T-helper 1 cell treated with Interleukin-12 subunit alpha and Interleukin-12 subunit beta and Interleukin-4 antibody, amounts not matched to agents 30 μg/mL and 1 μg/mL, for 36 hours (primary cell): ENCODE data around the gene CAP1.
"Not testable (repeated sequence)": the region's sequence is repeated elsewhere in the genome, so short reads cannot be mapped to it uniquely, and the experiment has no call there.

Source experiments
- H3K27ac Mint-ChIP-seq: one replicate; pipeline ENCODE4 v1.8.0; 2021; ENCODE audit warnings: mild to moderate bottlenecking, mixed read lengths
- H3K27me3 Mint-ChIP-seq: one replicate; pipeline ENCODE4 v1.8.0; 2021; ENCODE audit warnings: low read depth, mixed read lengths
- H3K36me3 Mint-ChIP-seq: one replicate; pipeline ENCODE4 v1.8.0; 2021; ENCODE audit warnings: low read depth, mixed read lengths
- H3K4me1 Mint-ChIP-seq: one replicate; pipeline ENCODE4 v1.8.0; 2021; ENCODE audit warnings: low read depth, mixed read lengths
- H3K4me3 Mint-ChIP-seq: one replicate; pipeline ENCODE4 v1.8.0; 2021; ENCODE audit warnings: mild to moderate bottlenecking, moderate library complexity, mixed read lengths
- H3K9me3 Mint-ChIP-seq: one replicate; pipeline ENCODE4 v1.8.0; 2021; ENCODE audit warnings: mixed read lengths

CAP1 gene

DNA sequence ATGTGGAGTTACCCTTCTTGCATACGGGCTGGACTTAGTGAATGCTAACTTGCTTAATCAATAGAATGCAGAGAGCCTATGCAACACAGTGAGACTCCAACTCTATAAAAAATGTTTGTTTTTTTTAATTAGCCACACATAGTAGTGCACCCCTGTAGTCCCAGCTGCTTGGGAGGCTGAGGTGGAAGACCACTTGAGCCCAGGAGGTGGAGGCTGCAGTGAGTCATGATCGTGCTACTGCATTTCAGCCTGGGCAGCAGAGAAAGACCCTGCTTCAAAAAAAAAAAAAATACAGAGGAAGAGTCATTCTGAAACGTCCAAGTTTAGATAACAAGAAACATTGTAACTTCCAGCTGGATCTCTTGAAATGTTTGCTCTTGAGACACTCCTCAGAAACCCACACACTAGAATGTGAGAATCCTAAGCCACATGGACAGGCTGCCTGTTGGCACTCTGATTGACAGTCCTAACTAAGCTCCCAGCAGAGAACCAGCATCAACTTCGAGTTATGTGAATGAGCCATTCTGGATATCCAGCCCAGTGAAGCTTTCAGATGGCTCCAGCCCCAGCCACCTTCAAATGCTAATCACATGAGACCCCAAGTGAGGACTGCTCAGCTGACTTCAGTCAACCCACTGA, 20.0 kb upstream of the CAP1 start:
- Mint-ChIP-seq H3K27ac (no peak overlapping the region), H3K27me3 (peaks cover 22% of the 10 kb centered on the region), H3K4me3 (no peak overlapping the region), H3K9me3 (no peaks in the 10 kb centered on the region), H3K4me1 (peaks cover 4% of the 10 kb centered on the region), H3K36me3 (no peaks in the 10 kb centered on the region)

DNA sequence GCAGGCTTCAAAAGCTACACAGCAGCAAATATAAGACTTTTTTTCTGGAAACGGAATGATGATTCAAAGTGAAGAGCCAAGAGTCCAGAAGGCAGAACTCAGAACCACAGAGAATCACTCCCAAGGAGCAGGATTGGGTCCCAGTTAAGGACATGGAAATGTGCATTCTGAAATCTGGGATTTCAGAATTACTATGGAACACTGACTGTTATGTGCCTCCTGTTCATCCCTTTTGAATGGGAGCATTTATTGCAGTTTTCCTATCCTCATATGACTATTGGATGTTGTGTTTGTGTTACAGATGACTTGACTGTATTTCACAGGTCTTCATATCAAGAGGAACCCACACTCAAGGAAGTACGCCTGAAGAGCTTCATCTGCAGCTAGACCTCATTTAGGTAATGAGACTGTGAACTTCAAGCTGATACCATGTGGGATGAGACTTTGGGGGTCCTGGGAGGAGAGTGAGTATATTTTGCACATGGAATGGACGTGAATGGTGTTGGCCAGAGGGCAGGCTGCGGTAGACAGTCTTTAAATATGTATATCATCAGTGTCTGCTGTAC, 17.1 kb upstream of the CAP1 start:
- Mint-ChIP-seq H3K4me1 (peaks cover 4% of the 10 kb centered on the region), H3K27me3 (peaks cover 13% of the 10 kb centered on the region), H3K4me3 (no peak overlapping the region), H3K27ac (no peak overlapping the region), H3K9me3 (no peaks in the 10 kb centered on the region), H3K36me3 (no peaks in the 10 kb centered on the region)

DNA sequence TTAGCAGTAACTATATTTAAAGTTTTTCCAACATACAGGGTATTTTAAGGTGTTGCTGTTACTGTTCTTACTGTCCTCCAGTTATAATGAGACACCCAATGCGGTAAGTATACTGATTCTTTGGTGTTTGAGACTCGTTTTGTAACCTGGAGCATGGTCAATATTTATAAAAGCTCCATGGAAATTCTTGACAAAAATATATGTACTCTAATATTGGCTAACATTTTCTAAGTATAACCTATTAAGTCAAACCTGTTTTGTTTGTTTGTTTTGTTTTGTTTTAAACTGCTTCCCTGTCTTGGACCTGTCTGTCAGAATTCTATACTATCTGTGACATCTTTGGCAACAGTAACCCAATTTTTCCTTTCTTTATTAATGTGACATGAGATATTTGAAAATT, 15.9 kb upstream of the CAP1 start:
- Mint-ChIP-seq H3K4me3 (no peak overlapping the region), H3K4me1 (peaks cover 2% of the 10 kb centered on the region), H3K9me3 (no peaks in the 10 kb centered on the region), H3K27me3 (peaks cover 16% of the 10 kb centered on the region), H3K27ac (no peak overlapping the region), H3K36me3 (no peaks in the 10 kb centered on the region)

DNA sequence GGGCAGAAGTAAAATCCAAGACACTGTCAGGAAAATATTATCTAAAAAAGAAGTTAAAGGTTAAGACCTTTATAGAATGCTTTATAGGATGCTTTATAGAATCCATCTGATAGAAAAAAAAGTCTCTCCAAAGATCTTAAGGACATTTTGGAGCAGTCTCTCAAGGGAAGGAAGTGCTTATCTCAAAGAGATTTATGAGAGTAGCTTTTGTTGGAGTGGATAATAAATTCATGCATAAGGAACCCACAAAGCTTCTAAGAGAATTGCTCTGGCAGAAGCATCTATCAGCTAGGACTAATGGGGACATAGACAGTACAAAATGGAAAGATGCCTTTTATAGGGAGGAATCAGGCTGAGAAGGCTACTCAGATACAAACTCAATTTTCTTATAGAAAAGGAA, 12.9 kb upstream of the CAP1 start:
- peaks cover 9% of the 10 kb centered on the region for H3K4me1 Mint-ChIP-seq
- H3K27me3 Mint-ChIP-seq = peaks cover 25% of the 10 kb centered on the region
- no peaks in the 10 kb centered on the region for H3K9me3 Mint-ChIP-seq
- no peak overlapping the region for H3K27ac Mint-ChIP-seq
- H3K4me3 Mint-ChIP-seq = no peak overlapping the region
- H3K36me3 Mint-ChIP-seq = no peaks in the 10 kb centered on the region

DNA sequence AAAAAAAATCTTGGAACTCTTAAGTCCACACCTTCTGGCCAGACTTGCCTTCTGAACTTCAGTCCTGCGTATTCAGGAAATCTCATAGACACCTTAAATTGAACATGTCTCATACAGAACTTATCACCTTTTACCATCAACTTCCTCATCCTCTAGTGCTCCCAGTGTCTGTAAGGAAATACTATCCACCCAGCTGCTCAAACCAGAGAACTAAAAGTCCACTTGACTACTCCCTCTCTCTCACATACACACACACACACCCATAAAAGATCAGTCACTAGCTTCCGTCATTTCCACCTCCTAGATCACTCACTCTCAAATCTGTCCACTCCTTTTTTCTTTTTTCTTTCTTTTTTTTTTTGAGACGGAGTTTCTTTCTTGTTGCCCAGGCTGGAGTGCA, 10.9 kb upstream of the CAP1 start:
- H3K4me1 Mint-ChIP-seq = peaks cover 16% of the 10 kb centered on the region
- no peaks in the 10 kb centered on the region for H3K9me3 Mint-ChIP-seq
- no peak overlapping the region for H3K27ac Mint-ChIP-seq
- H3K36me3 Mint-ChIP-seq = no peaks in the 10 kb centered on the region
- no peak overlapping the region for H3K4me3 Mint-ChIP-seq
- H3K27me3 Mint-ChIP-seq = peaks cover 25% of the 10 kb centered on the region

DNA sequence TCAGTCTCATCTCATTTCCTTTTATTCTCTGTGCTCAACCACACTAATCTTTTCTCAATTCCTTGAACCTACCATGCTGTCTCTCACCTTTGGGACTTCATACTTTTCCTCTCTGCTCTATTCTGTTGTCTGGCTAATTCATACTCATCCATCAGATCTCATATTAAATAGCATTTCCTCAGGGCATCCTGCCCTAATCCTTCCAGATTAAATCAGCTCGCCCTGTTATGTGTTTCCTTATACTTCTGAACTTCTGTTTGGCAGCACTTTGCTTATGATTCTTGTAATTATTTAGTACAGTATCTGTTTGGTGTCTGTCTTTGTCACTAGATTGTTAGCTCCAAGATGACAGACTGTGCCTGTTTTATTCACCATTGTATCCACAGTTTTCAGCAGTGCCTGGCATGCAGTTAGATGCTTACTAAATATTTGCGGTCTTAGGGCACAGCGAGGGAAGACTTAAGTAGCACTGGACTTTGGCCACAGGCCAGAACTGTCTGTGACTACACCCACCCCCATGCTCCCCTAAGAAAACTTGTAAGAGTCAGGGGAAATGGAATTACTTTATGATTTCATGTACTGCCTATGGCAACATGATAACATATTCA, 9.9 kb upstream of the CAP1 start:
- Mint-ChIP-seq H3K9me3 (no peaks in the 10 kb centered on the region), H3K27me3 (peaks cover 25% of the 10 kb centered on the region), H3K4me1 (peaks cover 23% of the 10 kb centered on the region), H3K36me3 (no peaks in the 10 kb centered on the region), H3K27ac (no peak overlapping the region), H3K4me3 (no peak overlapping the region)

DNA sequence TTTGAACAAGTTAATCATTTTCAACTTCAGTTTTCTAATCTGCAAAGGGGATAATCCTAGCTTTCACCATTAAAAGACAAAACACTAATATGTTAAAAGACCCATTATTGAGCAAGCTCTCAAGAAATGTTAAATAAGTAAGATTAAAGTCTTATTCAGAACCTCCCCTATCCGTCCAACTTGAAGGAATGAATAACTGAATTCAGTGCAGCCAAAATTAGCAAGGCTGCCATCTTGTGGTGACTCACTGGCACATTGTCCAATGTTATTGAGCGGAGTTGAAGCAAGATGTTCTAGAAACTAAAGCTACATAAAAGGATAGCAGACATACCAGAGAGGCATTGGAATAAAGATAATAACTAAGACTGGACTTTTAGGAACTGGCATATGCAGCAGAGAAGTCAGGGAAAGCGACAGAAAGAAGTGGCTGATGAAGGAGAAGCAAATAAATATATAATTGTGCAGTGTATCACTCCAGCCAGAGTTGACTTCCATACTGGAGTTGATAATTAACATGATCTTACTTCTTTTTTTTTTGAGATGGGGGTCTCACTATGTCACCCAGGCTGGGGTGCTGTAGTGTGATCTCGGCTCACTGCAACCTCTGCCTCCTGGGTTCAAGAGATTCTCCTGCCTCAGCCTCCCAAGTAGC, 8.2 kb upstream of the CAP1 start:
- H3K27ac Mint-ChIP-seq = no peak overlapping the region
- no peaks in the 10 kb centered on the region for H3K9me3 Mint-ChIP-seq
- peaks cover 29% of the 10 kb centered on the region for H3K4me1 Mint-ChIP-seq
- peaks cover 25% of the 10 kb centered on the region for H3K27me3 Mint-ChIP-seq
- H3K36me3 Mint-ChIP-seq = no peaks in the 10 kb centered on the region
- no peak overlapping the region for H3K4me3 Mint-ChIP-seq

DNA sequence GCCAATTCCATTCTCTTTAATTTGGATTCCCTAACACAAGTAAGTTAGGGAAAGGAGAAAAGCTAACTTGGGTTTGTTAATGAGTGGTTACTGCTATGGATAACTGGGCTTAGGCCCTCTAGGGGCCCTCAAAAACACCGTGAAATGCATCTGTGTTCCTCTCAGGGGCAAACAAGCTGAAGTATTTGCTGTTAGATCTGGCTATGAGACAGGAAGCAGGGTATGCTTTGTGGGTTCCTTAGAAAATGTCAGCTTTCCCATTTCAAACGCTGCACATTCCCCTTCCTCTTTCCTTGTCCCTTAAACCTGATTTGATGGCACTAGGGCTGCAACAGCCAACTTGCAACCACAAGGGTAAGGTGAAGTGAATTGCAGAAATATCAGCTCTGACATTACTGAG, 5.7 kb upstream of the CAP1 start:
- H3K27ac Mint-ChIP-seq = peak overlapping the region; percentile 71
- no peak overlapping the region for H3K4me3 Mint-ChIP-seq
- no peaks in the 10 kb centered on the region for H3K9me3 Mint-ChIP-seq
- H3K36me3 Mint-ChIP-seq = peaks cover 4% of the 10 kb centered on the region
- H3K4me1 Mint-ChIP-seq = peaks cover 40% of the 10 kb centered on the region
- peaks cover 7% of the 10 kb centered on the region for H3K27me3 Mint-ChIP-seq

DNA sequence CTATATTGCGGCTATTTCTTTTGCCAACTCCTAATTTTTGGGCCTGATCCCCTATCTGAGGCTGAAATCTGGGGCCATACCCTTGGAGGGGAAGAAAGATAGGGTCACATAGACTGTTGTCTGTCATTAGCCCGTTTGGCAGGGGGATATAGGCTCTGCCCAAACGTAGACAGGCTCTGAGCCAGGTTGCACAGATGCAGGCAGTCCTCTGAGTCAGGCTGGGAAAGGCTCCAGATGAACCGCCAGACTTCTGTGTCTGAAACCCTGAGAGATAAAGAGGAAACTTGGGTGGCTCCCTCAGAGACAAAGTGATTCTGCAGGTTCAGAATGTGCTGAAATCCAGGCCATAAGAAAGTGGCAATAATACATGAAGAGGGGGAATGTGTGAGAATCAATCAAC, 4.0 kb upstream of the CAP1 start:
- Mint-ChIP-seq H3K27me3 (no peaks in the 10 kb centered on the region), H3K9me3 (no peaks in the 10 kb centered on the region), H3K27ac (no peak overlapping the region), H3K36me3 (peaks cover 13% of the 10 kb centered on the region), H3K4me3 (no peak overlapping the region), H3K4me1 (peaks cover 41% of the 10 kb centered on the region)

DNA sequence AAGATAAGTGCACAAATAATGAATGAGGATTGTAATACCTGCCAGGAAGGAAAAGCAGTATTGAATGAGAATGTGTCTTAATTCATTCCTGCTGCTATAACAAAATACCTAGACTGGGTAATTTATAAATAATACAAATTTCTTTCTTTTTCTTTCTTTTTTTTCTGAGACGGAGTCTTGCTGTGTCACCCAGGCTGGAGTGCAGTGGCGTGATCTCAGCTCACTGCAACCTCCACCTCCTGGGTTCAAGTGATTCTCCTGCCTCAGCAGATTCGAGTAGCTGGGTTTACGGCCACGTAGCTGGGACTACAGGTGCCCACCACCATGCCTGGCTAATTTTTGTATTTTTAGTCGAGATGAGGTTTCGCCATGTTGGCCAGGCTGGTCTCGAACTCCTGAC, 3.3 kb upstream of the CAP1 start:
- H3K9me3 Mint-ChIP-seq, H3K4me3 Mint-ChIP-seq, H3K27ac Mint-ChIP-seq, H3K27me3 Mint-ChIP-seq: not testable (repeated sequence)
- H3K4me1 Mint-ChIP-seq = peaks cover 46% of the 10 kb centered on the region
- peaks cover 18% of the 10 kb centered on the region for H3K36me3 Mint-ChIP-seq

DNA sequence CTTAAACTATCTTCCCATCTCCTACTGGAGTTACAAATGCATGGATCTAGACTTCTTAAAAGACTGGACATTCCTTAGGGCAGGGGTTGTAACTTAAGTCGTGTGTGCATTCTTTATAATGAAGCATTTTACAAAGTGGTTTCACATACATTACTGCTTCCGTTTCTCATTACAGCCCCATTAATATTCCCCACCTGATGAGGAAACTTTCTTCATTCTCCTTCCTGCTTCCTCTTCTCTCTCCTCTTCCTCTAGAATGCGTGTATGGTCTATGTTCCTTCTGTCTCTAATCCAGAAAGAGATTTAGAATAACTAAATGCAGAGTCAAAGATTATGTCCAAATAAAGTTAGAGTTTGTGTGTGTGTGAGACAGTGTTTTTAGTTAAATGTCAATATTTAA, 1.8 kb upstream of the CAP1 start:
- Mint-ChIP-seq H3K27me3 (no peaks in the 10 kb centered on the region), H3K4me3 (peak overlapping the region; percentile 69), H3K27ac (peak overlapping the region; percentile 96), H3K9me3 (no peaks in the 10 kb centered on the region), H3K4me1 (peaks cover 52% of the 10 kb centered on the region), H3K36me3 (peaks cover 27% of the 10 kb centered on the region)

DNA sequence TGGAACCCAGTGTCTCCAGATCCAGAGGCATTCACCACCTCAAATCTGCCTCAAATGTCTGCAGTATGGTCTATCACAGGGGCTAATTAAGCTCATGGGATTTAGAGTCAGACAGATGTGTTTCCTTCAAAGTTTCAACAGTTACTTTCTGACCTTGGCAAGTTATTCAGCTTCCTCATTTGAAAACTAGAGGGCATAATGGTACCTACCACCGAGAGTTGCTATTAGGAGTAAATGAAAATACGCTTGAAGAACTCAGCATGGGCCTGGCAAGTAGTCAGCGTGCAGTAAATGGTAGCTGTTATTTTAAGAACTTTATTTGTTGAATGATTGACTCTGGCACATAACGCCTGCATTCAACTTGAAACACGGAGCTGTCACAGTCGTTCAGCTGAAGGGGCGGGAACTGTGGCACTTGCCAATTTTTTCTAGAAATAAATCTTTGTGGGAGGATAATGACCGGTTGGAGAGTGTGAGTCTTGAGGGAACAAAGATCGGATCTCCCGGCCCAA, 1.2 kb upstream of the CAP1 start:
- H3K4me3 Mint-ChIP-seq = peak overlapping the region; percentile 96
- peaks cover 54% of the 10 kb centered on the region for H3K4me1 Mint-ChIP-seq
- no peaks in the 10 kb centered on the region for H3K27me3 Mint-ChIP-seq
- H3K9me3 Mint-ChIP-seq = no peaks in the 10 kb centered on the region
- H3K36me3 Mint-ChIP-seq = peaks cover 31% of the 10 kb centered on the region
- peak overlapping the region; percentile 96 for H3K27ac Mint-ChIP-seq

DNA sequence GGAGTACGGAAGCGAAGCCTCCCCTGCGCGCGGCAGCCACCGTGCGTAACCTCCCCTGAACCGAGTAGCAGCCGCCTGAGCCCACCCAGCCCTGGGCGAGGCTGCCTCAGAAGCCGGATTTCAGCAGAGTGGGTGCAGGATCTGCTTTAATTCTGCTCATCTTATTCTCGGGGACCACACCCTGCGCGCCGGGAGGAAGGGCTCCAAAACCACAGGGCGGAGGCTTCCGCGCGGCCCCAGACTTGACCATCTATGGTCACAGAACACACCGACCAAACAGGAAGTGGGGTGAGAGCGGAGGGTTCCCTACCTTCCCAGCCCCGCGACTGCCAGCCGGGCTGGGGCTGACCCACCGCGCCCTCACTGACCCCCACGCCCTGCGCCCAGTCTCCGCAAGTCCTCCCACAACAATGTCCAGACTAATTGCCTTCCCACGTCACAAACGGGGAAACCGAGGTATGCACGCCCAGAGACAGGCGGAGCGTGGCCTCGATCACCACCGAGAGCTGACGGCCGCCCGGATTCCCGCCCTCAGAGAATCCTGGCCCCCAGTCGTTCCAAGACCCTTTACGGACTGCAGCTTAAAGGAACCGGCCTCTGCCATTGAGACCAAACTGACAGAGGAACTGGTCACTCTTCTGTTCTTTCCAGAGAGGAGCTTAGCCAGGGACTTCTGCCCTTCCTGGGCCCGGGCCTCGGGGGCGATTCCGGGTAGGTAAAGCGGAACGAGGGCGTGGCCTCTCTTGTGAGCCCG, 595 bp upstream of the CAP1 start:
- peaks cover 33% of the 10 kb centered on the region for H3K36me3 Mint-ChIP-seq

DNA sequence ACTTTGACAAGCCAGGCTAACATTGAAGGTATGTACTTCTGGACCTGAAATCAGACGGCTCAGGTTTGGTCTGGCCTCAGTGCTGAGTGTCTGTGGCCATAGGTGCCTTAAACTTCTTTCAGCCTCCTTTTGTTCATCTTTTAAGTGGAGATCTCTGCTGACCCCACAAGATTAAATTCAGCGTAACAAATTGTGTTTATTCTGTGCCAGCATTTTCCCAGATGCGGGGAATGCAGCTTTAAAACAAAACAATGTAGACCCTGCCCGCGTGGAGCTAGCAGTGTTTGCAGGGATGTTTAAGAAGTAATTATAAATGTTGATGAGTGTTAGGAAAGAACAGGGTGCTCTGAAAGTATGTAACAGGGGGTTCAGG, 923 bp downstream of the CAP1 start:
- Mint-ChIP-seq H3K27ac (peak overlapping the region; percentile 96), H3K36me3 (peaks cover 46% of the 10 kb centered on the region), H3K4me3 (peak overlapping the region; percentile 96), H3K9me3 (no peaks in the 10 kb centered on the region), H3K4me1 (peaks cover 58% of the 10 kb centered on the region), H3K27me3 (no peaks in the 10 kb centered on the region)

More for the DNA sequence above, 595 bp upstream of the CAP1 start:
- Mint-ChIP-seq H3K27me3 (no peaks in the 10 kb centered on the region), H3K4me1 (peaks cover 49% of the 10 kb centered on the region), H3K9me3 (no peaks in the 10 kb centered on the region), H3K27ac (peak overlapping the region; percentile 96), H3K4me3 (peak overlapping the region; percentile 96)
